CD4-positive, alpha-beta T cell treated with Interleukin-17A for 1 hour (primary cell): ENCODE data around the gene A1BG.
"Not testable (repeated sequence)": the region's sequence is repeated elsewhere in the genome, so short reads cannot be mapped to it uniquely, and the experiment has no call there.

Experiments
- DNase-seq: peaks from one replicate; pipeline ENCODE4 v3.0.0-alpha.2; 2020

The A1BG gene

GRCh38 chr19:58385891-58386575 is 32.7 kb upstream of the A1BG start:
- no peak for DNase-seq

DNA sequence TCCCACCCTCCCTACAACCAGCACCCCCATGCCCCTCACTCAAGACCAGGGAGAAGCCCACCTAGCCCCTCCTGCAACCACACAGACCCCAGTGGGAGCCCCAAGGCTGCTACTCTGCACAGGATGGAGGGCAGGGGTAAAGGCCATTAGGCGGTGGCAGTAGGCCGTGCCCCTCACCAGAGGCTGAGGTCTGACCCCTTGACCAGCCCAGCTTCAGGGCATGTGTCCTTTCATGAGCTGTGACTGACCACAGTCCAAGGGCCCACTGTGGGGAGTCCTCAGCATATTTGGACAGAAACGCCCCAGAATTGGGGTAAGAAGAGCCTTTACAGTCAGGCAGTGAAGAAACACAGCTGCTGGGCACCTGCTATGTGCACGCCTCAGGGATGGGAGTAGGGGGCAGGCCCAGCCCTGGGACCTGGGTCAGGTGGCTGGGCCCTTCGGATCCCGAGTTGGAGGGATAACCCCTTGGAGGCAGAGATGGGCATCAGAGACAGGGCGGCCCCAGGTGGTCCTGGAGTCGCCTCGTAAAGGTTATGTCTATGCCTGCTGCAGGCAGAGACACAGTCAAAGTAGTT is 32.1 kb upstream of the A1BG start:
- DNase-seq: no peak

DNA sequence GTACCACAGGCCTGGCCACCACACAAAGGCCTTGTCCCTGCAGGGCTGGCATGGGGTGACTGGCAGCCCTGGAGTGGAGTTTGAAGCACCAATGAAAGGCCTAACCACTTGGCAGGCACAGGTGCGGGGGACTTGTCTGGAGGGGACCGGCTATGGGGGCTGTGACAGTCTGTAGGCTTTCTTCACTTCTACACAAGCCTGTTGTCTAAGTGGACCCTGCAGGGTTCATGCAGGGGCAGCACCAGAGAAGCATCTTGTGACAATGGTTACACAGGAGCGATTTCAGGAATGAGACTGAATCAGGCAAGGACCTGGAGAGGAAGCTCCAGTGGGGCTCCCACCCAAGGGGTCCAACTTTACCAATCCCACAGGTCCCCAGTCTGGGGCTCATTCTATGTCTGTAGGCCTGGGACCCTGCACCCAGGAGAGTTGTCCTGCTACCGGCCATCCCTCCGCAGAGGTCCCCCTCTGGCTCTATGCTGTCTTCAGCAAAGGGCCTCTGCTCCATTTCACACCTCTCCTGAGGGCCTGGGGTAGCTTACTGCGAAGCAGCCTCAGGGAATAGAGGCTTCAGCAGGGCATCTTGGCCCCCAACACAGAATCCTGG is 29.8 kb upstream of the A1BG start:
- no peak for DNase-seq

GRCh38 chr19:58381460-58382212 is 28.3 kb upstream of the A1BG start:
- no peak for DNase-seq

GRCh38 chr19:58380662-58381459 is 27.6 kb upstream of the A1BG start, which contains the start of gene ZNF837:
TSS of gene ZNF837 (minus strand) at chr19:58381030. CDS start at chr19:58369332, 11,698 bp downstream.
- peak; percentile 100 for DNase-seq

DNA sequence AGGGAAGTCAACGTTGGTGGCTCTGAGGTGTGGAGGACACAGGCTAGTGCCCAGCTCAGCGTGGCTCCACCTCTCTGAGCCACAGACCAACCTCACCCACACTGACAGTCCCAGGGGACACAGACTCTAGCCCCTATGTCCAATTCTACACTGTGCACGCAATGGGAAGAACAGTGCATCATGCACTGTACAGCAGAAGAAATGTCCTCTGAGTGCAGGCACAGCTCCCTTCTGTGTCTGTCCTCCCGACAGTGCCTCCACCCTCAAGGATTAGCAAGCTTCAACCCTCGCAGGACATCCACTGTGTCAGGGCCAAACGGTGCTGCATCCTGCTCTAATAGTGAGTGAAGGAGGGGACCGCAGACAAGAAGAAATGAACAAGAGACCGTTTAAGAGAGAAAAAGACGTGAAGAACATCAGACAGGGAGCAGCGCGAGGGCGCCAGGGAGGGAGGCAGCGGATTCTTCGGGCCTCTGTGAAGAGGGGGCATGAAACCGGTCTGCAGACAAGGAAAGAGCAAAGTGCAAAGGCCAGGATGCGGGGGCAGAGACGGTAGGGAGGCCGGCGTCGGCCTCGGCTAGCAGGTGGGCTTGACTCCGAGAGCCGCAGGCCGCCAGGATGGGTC is 26.9 kb upstream of the A1BG start:
- DNase-seq: no peak

- DNase-seq: no peak
Measured at GRCh38 chr19:58379246-58379645, 26.0 kb upstream of the A1BG start.

GRCh38 chr19:58376724-58377123 is 23.4 kb upstream of the A1BG start:
- DNase-seq: not testable (repeated sequence)

- DNase-seq: no peak
Measured at GRCh38 chr19:58374200-58374599, 20.9 kb upstream of the A1BG start.

- DNase-seq: no peak
Measured at GRCh38 chr19:58372311-58373133, 19.2 kb upstream of the A1BG start.

GRCh38 chr19:58368561-58369360 is 15.5 kb upstream of the A1BG start:
- DNase-seq: no peak

- no peak for DNase-seq
Measured at GRCh38 chr19:58367698-58368454, 14.6 kb upstream of the A1BG start.

- DNase-seq: no peak
Measured at GRCh38 chr19:58366585-58367430, 13.5 kb upstream of the A1BG start.

GRCh38 chr19:58364146-58364545 is 10.9 kb upstream of the A1BG start:
- no peak for DNase-seq

DNA sequence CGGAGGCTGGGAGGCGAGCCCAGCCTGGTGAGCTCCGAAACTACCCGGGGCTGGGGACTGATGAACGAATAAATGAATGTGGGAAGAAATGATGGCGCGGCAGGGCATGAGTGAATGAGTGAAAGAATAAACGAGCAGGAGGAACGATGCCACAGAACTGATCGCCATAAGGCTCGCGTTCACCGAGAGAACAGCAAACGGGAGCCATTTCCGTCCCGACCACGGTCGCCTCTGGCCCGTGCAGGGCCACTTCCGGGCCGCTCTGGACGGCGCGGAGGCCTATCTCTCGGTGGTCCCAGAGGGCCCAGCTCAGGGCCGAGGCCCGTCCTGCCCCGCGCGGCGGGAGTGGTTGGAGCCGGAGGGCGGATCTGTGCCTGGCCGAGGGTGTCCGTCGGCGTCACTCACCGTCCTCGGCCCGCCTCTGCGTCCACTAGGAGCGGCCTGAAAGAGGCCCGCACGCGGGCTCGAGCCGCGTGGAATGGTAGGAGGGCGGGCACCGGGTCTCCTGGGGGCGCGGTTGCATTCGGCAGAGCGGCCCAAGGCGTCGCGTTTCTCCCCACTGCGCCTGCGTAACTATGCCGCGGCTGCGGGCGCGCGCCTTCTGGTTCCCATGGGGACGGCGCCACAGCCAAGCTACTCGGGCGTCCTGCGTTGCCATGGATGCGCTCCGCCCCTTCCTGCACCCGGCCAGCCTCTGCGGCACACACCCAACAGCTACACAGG is 9.1 kb upstream of the A1BG start, which contains the start of gene ZNF497:
TSS of gene ZNF497 (minus strand) at position 480 of the 723 bp plus-strand sequence. CDS start 5,116 bp downstream, outside the sequence.
- peak; percentile 97 for DNase-seq

GRCh38 chr19:58361900-58362271 is 8.6 kb upstream of the A1BG start:
- peak; percentile 35 for DNase-seq

DNA sequence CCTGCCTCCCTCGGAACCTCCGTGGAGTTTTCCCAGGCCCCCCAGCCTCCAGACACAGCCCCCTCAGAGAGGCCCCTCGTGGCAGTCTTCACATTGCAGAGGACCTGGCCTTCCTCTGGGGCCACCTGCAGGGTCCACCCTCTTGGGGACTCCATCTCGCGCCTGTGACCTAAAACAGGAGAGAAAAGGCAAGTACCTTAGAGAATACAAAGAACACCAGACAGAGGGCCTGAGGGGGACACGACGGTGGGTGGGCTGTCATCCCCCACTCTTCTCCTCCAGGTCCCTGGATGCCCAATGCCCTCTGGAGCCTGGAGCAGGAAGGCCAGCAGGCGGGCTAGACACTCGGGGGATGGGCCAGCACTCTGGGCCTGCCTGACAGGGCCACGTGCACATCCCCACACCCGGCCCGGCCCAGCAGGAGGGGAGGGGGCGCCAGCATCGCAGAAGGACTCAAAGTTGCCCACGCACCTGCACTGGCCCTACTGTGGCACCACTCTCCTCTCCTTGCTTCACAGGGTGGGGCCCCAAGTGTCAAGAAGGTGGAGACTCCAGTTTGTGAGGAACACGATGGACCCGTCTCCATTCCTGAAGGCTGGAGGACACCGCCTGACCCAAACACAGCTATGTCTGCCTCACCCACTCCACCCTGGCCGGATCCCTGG is 4.3 kb upstream of the A1BG start:
- DNase-seq: no peak
